Stimulated activated CD4-positive, alpha-beta T cell treated with anti-CD3 and anti-CD28 coated beads, Interleukin-15, amount 100 ng/mL, for 48 hours (primary cell): Measurements from ENCODE around the gene TACSTD2.
"Not testable (repeated sequence)": the region's sequence is repeated elsewhere in the genome, so short reads cannot be mapped to it uniquely, and the experiment has no call there.

ENCODE experiments used
- DNase-seq, 2 donors: peaks; one replicate each; pipeline ENCODE4 v3.0.0-alpha.2; 2020; ENCODE audit warnings: low read depth in 2 of 2

Gene TACSTD2

DNA sequence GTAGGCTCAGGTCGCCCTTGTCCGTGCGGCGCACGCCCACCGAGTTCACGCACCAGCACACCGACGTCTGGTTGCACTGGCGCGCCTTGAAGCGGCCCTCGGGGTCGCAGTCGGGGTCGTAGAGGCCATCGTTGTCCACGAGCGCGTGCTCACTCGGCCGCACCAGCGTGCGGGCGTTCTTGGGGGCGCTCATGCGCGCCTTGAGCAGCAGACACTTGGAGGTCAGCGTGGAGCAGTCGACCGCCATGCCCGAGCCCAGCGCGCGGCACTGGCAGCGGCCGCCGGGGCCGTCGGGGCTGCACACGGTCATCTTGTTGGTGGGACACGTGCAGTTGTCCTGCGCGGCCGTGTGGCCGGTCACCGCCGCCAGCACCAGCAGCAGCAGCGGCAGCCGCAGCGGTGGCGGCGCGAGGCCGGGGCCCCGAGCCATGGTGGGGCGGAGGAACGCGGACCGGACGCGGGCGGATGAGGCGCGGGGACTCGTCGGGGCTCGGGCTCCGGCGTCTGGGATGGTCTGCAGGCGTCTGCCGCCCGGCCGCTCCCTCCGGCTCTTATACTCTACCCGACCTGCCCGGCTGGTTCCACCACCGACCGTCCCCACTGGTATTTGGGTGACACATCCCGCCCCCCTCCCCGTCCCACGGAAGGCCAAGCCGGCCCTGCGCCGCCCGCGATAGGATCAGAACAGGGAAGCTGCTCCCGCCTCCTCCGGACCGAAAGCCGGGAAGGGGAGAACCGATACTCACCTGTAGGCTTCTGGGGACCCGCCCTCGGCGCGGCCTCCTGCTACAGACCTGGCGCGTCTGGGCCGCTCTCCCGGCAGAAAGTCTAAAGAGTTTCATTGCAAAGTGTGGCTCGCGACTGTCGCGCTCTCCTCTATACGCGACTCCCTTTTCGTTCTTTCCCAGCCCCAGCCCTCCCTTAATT is at the start of gene TACSTD2:
TSS of gene TACSTD2 (minus strand) at position 526 of the 927 bp plus-strand sequence. CDS start at position 430, 96 bp downstream.
- no peak for DNase-seq

DNA sequence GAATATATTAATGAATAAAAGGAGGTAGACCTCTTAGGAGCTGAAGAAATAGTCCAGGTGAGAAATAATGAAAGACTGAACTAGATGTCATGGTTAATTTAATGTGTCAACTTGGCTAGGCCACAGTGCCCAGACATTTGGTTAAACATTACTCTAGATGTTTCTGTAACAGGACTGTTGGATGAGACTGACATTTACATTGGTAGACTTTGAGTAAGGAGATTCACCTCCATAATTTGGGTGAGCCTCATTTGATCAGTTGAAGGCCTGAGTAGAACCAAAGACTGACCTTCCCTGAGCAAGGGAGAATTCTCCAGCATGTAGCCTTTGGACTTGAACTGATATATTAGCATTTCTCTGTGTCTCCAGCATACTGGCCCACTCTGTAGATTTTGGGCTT is 49.2 kb upstream of the TACSTD2 start:
- no peak for DNase-seq

DNA sequence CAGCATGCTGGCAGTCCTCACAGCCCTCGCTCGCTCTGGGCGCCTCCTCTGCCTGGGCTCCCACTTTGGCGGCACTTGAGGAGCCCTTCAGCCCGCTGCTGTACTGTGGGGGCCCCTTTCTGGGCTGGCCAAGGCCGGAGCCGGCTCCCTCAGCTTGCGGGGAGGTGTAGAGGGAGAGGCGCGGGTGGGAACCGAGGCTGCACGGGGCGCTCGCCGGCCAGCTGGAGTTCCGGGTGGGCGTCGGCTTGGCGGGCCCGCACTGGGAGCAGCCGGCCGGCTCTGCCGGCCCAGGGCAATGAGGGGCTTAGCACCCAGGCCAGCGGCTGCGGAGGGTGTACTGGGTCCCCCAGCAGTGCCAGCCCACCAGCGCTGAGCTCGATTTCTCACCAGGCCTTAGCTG is 46.2 kb upstream of the TACSTD2 start:
- not testable (repeated sequence) for DNase-seq

GRCh38 chr1:58622571-58622970 is 45.5 kb upstream of the TACSTD2 start:
- DNase-seq, result no peak

GRCh38 chr1:58621391-58621790 is 44.3 kb upstream of the TACSTD2 start:
- no peak for DNase-seq

GRCh38 chr1:58620926-58621325 is 43.9 kb upstream of the TACSTD2 start:
- DNase-seq, result no peak

DNA sequence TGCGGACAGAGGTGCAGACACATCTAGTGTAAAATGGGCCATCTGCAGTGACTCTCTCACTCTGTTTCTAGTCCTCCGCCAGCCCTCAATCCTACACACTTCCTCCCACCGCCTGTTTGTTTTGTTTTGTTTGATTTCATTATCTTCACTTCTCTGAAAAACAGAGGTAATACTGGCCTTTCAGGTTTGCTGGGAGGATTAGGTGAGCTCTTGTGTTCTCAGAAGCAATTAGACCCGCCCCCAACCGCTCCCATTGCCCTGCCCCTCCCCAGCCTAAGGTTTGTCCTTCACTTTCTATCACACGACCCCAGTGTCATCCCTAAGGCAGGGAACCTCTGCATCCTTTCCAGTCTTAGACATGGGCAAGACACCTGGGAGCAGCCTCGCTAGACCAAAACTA is 43.2 kb upstream of the TACSTD2 start:
- DNase-seq, result no peak

GRCh38 chr1:58619286-58620054 is 42.4 kb upstream of the TACSTD2 start:
- no peak for DNase-seq

- no peak for DNase-seq
These were observed 41.3 kb upstream of the TACSTD2 start for GRCh38 chr1:58618303-58618702.

GRCh38 chr1:58611861-58612385 is 34.9 kb upstream of the TACSTD2 start:
- no peak for DNase-seq

DNA sequence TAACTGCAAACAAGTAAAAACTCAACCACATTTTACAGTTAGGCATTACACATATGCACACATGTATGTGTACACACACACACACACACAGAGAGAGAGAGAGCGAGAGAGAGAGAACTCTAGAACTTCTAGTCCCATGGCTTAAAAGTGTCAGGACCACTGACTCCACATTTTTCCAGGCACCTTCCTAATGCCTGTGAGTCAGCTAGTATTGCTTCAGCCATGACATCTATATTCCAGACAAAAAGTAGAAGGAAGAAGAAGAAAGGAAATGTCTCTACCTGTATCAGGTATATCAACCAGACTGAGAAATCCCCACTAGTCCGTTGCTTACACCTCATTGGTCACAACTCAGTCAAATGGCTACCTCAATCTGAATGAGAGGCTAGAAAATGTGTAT is 31.9 kb upstream of the TACSTD2 start:
- DNase-seq, result no peak

DNA sequence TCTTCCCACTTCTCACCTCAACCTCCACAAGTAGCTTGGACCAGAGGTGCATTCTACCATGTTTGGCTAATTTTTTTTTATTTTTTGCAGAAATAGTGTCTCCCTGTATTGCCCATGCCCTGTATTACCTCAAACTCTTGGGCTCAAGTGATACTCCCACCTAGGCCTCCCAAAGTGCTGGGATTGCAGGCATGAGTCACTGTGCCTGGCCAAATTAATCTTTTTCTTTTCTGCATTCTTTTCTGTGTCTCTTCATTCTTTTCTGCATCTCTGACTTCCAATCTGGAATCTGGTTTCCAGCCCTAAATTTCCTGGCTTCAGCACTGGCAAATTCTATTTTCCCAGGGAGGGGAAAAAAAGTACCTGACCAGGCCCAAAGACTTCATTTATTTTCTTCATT is 31.2 kb upstream of the TACSTD2 start:
- DNase-seq, result no peak

- no peak for DNase-seq
These were observed 30.3 kb upstream of the TACSTD2 start for GRCh38 chr1:58607391-58607790.

DNA sequence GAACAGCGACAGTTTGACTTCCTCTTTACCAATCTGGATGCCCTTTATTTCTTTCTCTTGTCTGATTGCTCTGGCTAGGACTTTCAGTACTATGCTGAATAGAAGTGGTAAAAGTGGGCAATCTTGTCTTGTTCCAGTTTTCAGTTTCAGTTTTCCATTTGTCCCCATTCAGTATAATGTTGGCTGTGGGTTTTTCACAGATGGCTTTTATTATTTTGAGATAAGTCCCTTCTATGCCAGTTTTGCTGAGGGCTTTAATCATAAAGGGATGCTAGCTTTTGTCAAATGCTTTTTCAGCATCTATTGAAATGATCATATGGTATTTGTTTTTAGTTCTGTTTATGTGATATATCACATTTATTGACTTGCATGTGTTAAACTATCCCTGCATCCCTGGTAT is 24.9 kb upstream of the TACSTD2 start:
- not testable (repeated sequence) for DNase-seq

DNA sequence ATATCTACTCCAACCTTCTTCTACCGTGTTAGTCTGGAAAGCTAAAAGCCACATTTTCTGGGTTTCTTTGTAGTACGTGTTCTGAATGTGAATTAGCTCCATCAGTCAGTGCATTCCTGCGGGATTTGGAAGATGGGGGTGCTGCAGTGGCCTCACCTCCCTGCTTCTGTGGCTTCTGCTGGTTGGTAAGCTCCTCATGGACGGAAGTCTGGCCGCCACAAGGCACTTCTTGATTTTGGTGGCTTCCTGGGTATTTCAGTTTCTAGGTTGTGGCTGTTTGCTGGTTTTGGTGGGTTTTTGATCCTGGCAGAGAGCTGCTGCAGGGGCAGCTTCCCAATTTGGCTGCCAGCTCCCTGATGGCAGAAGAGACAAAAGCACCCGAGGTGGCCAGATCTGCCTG is 20.9 kb upstream of the TACSTD2 start:
- no peak for DNase-seq

GRCh38 chr1:58597076-58597475 is 20.0 kb upstream of the TACSTD2 start:
- DNase-seq, result no peak

DNA sequence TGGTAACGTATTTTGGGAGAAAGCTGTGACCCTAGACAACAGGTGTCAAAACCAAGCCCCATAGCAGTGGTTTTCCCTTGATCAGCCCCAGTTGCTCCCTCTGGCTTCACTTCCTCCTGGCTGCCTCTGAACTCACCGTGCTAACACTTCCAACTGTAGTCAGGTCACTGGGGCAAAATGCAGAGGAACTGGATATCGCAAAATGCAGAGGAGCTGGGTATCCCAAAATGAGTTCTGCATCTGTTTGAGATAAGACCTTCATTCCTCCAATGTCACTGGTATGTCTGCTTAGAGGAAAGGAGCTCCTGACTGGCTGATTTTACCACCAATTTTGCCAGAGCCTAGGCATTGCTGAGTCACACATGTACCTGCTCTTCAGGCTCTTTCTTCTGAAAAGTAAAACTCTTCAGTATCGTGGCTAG is 19.6 kb upstream of the TACSTD2 start:
- no peak for DNase-seq

DNA sequence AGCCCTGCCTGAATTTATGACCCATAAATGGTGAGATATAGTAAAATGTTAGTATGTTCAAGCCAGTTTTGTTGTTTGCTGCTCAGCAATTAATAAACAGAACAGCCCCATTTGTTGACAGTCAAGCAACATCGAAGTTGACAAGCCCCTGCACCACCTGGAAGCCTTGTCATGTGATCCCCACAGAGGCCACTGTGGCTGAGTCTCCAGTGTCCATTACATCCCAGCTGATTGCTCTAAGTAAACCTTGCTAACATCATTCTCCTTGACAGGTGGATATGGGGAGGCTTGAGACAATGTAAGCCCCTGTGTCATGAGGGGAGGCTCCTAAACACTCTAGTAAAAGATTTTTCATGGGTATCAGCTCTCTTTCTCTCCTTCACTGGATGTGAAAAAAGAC is 17.5 kb upstream of the TACSTD2 start:
- DNase-seq, result no peak

- DNase-seq, result no peak
These were observed 15.6 kb upstream of the TACSTD2 start for GRCh38 chr1:58592522-58593134.

DNA sequence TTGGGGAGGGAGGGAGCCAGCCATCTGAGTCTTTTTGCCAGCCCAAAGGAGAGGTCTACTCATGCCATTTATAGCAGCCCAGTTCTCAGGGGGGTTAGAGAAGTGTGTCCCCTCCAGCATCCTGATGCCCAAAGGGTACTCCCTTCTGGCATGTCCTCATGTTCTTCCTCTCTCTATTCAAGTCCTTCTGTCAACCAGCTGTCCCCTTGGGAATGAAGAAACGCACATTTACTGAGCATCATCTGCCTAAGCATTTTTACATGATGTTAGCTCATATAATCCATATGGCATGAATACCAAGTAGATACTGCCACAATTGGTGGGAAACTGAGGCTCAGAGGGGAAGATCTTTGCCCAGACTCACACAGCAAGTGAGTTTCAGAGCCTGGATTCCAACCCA is 14.8 kb upstream of the TACSTD2 start:
- no peak for DNase-seq

GRCh38 chr1:58590019-58590418 is 13.0 kb upstream of the TACSTD2 start:
- no peak for DNase-seq

- no peak for DNase-seq
These were observed 11.3 kb upstream of the TACSTD2 start for GRCh38 chr1:58588396-58588795.
